H9 (cell line): Measurements from ENCODE around the gene CTCF. TPM values are rescaled to one million over a fixed set of nuclear protein-coding genes. Genes with fewer than 3 reads are reported as not detected.

ENCODE experiments used
- DNase-seq: peaks from one replicate; pipeline ENCODE4 v3.0.0-alpha.2; 2017
- H2AFZ ChIP-seq: one replicate; pipeline ENCODE4 v1.6.1; 2013; ENCODE audit warnings: mild to moderate bottlenecking, low read length, control low read depth, moderate library complexity
- H2AK5ac ChIP-seq: 2 replicates; pipeline ENCODE4 v1.6.1; 2013; ENCODE audit warnings: low read length, control low read depth, mixed read lengths; ENCODE audit not compliant: insufficient read length
- H2BK120ac ChIP-seq: one replicate; pipeline ENCODE4 v1.6.1; 2013; ENCODE audit warnings: low read depth, mild to moderate bottlenecking, low read length, control low read depth, inconsistent platforms; ENCODE audit not compliant: poor library complexity, severe bottlenecking
- H2BK12ac ChIP-seq: 2 replicates; pipeline ENCODE4 v1.6.1; 2013; ENCODE audit warnings: low read length, control low read depth, mixed read lengths, low read depth; ENCODE audit not compliant: insufficient read length
- H2BK15ac ChIP-seq: 2 replicates; pipeline ENCODE4 v1.6.1; 2013; ENCODE audit warnings: low read depth, low read length, control low read depth
- H2BK20ac ChIP-seq: one replicate; pipeline ENCODE4 v1.6.1; 2013; ENCODE audit warnings: low read depth, mild to moderate bottlenecking, low read length, control low read depth, inconsistent platforms; ENCODE audit not compliant: poor library complexity, severe bottlenecking
- H2BK5ac ChIP-seq: 2 replicates; pipeline ENCODE4 v1.6.1; 2013; ENCODE audit warnings: low read length, control low read depth, mixed read lengths; ENCODE audit not compliant: insufficient read length
- H3K14ac ChIP-seq: 2 replicates; pipeline ENCODE4 v1.6.1; 2013; ENCODE audit warnings: low read length, control low read depth; ENCODE audit not compliant: insufficient read depth
- H3K18ac ChIP-seq: 2 replicates; pipeline ENCODE4 v1.6.1; 2013; ENCODE audit warnings: low read depth, mild to moderate bottlenecking, mixed read lengths, low read length, control low read depth; ENCODE audit not compliant: insufficient read length
- H3K23ac ChIP-seq: 2 replicates; pipeline ENCODE4 v1.6.1; 2013; ENCODE audit warnings: low read length, control low read depth, mixed read lengths, low read depth; ENCODE audit not compliant: insufficient read length
- H3K23me2 ChIP-seq: 2 replicates; pipeline ENCODE4 v1.6.1; 2013; ENCODE audit warnings: low read depth, mild to moderate bottlenecking, mixed read lengths, low read length, control low read depth; ENCODE audit not compliant: insufficient read length, poor library complexity, severe bottlenecking
- H3K27ac ChIP-seq: 2 replicates; pipeline ENCODE4 v1.5.1; 2013; ENCODE audit warnings: low read length, control low read depth, mixed read lengths, low read depth; ENCODE audit not compliant: insufficient read length
- H3K27me3 ChIP-seq: 2 replicates; pipeline ENCODE4 v1.6.1; 2013; ENCODE audit warnings: low read length, control low read depth, inconsistent platforms; ENCODE audit not compliant: insufficient read depth
- H3K4ac ChIP-seq: 2 replicates; pipeline ENCODE4 v1.6.1; 2013; ENCODE audit warnings: low read depth, mild to moderate bottlenecking, control low read depth, inconsistent platforms, low read length, moderate library complexity
- H3K4me1 ChIP-seq: 2 replicates; pipeline ENCODE4 v1.6.1; 2013; ENCODE audit warnings: low read length, control low read depth, inconsistent platforms; ENCODE audit not compliant: insufficient read depth
- H3K4me2 ChIP-seq: 2 replicates; pipeline ENCODE4 v1.6.1; 2013; ENCODE audit warnings: low read length, control low read depth, mixed read lengths; ENCODE audit not compliant: insufficient read length, insufficient read depth
- H3K56ac ChIP-seq: 2 replicates; pipeline ENCODE4 v1.6.1; 2013; ENCODE audit warnings: low read depth, mild to moderate bottlenecking, mixed read lengths, low read length, control low read depth; ENCODE audit not compliant: insufficient read length
- H3K79me1 ChIP-seq: 2 replicates; pipeline ENCODE4 v1.6.1; 2013; ENCODE audit warnings: low read depth, mild to moderate bottlenecking, moderate library complexity, low read length, control low read depth, inconsistent platforms; ENCODE audit not compliant: insufficient read depth, poor library complexity, severe bottlenecking
- H3K79me2 ChIP-seq: 2 replicates; pipeline ENCODE4 v1.6.1; 2013; ENCODE audit warnings: low read length, control low read depth, inconsistent platforms; ENCODE audit not compliant: insufficient read depth
- H3K9ac ChIP-seq: 2 replicates; pipeline ENCODE4 v1.6.1; 2013; ENCODE audit warnings: low read length, control low read depth, mixed read lengths; ENCODE audit not compliant: insufficient read length; ENCODE audit errors: extremely low read depth
- H3K9me3 ChIP-seq: one replicate; pipeline ENCODE4 v1.6.1; 2013; ENCODE audit warnings: low read depth, low read length, inconsistent platforms; ENCODE audit not compliant: control insufficient read depth
- H3T11ph ChIP-seq: one replicate; pipeline ENCODE4 v1.6.1; 2013; ENCODE audit warnings: mild to moderate bottlenecking, low read length, control low read depth, inconsistent platforms
- H4K20me1 ChIP-seq: one replicate; pipeline ENCODE4 v1.6.1; 2013; ENCODE audit not compliant: control insufficient read depth, insufficient read length, insufficient read depth
- H4K5ac ChIP-seq: 2 replicates; pipeline ENCODE4 v1.6.1; 2013; ENCODE audit warnings: low read depth, mild to moderate bottlenecking, mixed read lengths, low read length, control low read depth; ENCODE audit not compliant: insufficient read length
- H4K8ac ChIP-seq: replicated peaks from 2 replicates; pipeline ENCODE4 v1.6.1; 2013; ENCODE audit warnings: low read length, control low read depth, mixed read lengths, low read depth; ENCODE audit not compliant: insufficient read length
- H4K91ac ChIP-seq: 2 replicates; pipeline ENCODE4 v1.6.1; 2013; ENCODE audit warnings: low read depth, mild to moderate bottlenecking, moderate library complexity, mixed read lengths, low read length, control low read depth; ENCODE audit not compliant: insufficient read length
- H3K27ac Mint-ChIP-seq, 3 experiments: 2 replicates in 2 of 3; 3 replicates in 1 of 3; pipeline ENCODE4 v1.8.0; 2020 to 2021; ENCODE audit warnings: mixed read lengths in 3 of 3, mild to moderate bottlenecking in 1 of 3, moderate library complexity in 1 of 3
- H3K27me3 Mint-ChIP-seq: 2 replicates; pipeline ENCODE4 v1.8.0; 2021; ENCODE audit warnings: low read depth, mild to moderate bottlenecking, moderate library complexity, mixed read lengths
- H3K36me3 Mint-ChIP-seq, 3 experiments: 2 replicates in 2 of 3; 3 replicates in 1 of 3; pipeline ENCODE4 v1.8.0; 2020 to 2021; ENCODE audit warnings: low read depth in 3 of 3, mixed read lengths in 3 of 3; ENCODE audit not compliant: insufficient read depth in 1 of 3
- H3K4me1 Mint-ChIP-seq, 2 experiments: 2 replicates each; pipeline ENCODE4 v1.8.0; 2020; ENCODE audit warnings: mixed read lengths in 2 of 2
- H3K4me3 Mint-ChIP-seq, 2 experiments: 2 replicates in 1 of 2; 3 replicates in 1 of 2; pipeline ENCODE4 v1.8.0; 2020 to 2021; ENCODE audit warnings: mild to moderate bottlenecking in 2 of 2, mixed read lengths in 2 of 2, moderate library complexity in 1 of 2
- H3K9me3 Mint-ChIP-seq, 2 experiments: 2 replicates in 1 of 2; 3 replicates in 1 of 2; pipeline ENCODE4 v1.8.0; 2020; ENCODE audit warnings: mild to moderate bottlenecking in 2 of 2, mixed read lengths in 2 of 2, moderate library complexity in 1 of 2
- CTCF ChIP-seq: fragments of 200-600 bp; sonication (generic); conservative IDR thresholded peaks from 3 replicates; pipeline ENCODE4 v1.8.0; 2021; ENCODE audit warnings: antibody characterized with exemption, mild to moderate bottlenecking
- WGBS: extraction: QIAGEN DNeasy Blood & Tissue Kit; methylation state at CpG from one replicate; pipeline ENCODE4 v1.1.7; 2013; ENCODE audit warnings: missing lambda C conversion rate, low lambda C conversion rate, mixed read lengths; ENCODE audit not compliant: insufficient read length; ENCODE audit errors: extremely low coverage; 5-methylcytosine and 5-hydroxymethylcytosine counted together
- total RNA-seq: library from RNA; stranded (reverse); gene quantifications from 2 replicates; pipeline ENCODE4 v1.2.1, GENCODE V29; 2021

CTCF gene
- total RNA-seq, 1 experiment from 2014 or later: 87.3 TPM

GRCh38 chr16:67664258-67664657, 101.9 kb downstream of the CTCF start:
- H3K56ac ChIP-seq: no peak overlapping the region
- H3K23ac ChIP-seq: no peak overlapping the region
- H2AFZ ChIP-seq: no peak overlapping the region
- peak overlapping the region in 1 of 2 experiments; percentile 60; a peak in 2 of 5 replicates for H3K4me3 Mint-ChIP-seq
- no peak overlapping the region for H2BK15ac ChIP-seq
- H3K4ac ChIP-seq: no peak overlapping the region
- H3K79me1 ChIP-seq: no peaks in the 10 kb centered on the region
- no peaks in the 10 kb centered on the region for H3K79me2 ChIP-seq
- no peak for TF ChIP-seq CTCF
- H3K9me3 ChIP-seq: no peaks in the 10 kb centered on the region
- no peaks in the 10 kb centered on the region for H3K4me1 ChIP-seq
- H3K36me3 Mint-ChIP-seq: peaks cover 3 to 11% (median 8%) of the 10 kb centered on the region in 3 experiments; a peak in 5 of 7 replicates
- no peak overlapping the region for H4K91ac ChIP-seq
- H2BK12ac ChIP-seq: no peak overlapping the region
- H4K5ac ChIP-seq: no peak overlapping the region
- no peaks in the 10 kb centered on the region for H3K27me3 ChIP-seq
- H4K8ac ChIP-seq: no peak overlapping the region
- H2BK5ac ChIP-seq: no peak overlapping the region
- H3T11ph ChIP-seq: no peak overlapping the region
- H3K27me3 Mint-ChIP-seq: peaks cover 4% of the 10 kb centered on the region
- no peaks in the 10 kb centered on the region for H4K20me1 ChIP-seq
- no peak overlapping the region for H3K4me2 ChIP-seq
- no peak overlapping the region for H3K14ac ChIP-seq
- DNase-seq: no peak
- H3K9ac ChIP-seq: no peak overlapping the region
- no peak overlapping the region for H3K27ac ChIP-seq
- no peaks in the 10 kb centered on the region for H3K9me3 Mint-ChIP-seq
- no peak overlapping the region for H2AK5ac ChIP-seq
- WGBS: no CpG with 5 or more reads among the region's 4 CpGs
- no peak overlapping the region for H2BK120ac ChIP-seq
- H3K23me2 ChIP-seq: peaks cover 15% of the 10 kb centered on the region
- no peak overlapping the region for H2BK20ac ChIP-seq
- no peak overlapping the region for H3K18ac ChIP-seq
- H3K4me1 Mint-ChIP-seq: peaks cover 12 to 31% of the 10 kb centered on the region in 2 experiments
- peak overlapping the region in 1 of 3 experiments; percentile 54; a peak in 1 of 7 replicates for H3K27ac Mint-ChIP-seq
